Measurements from ENCODE around the gene FN3KRP. TPM values are rescaled to one million over a fixed set of nuclear protein-coding genes. Genes with fewer than 3 reads are reported as not detected.

Gene FN3KRP
- total RNA-seq, 4 donors from 2014 or later = 6.4 to 18.8 (median 12.3) TPM

DNA sequence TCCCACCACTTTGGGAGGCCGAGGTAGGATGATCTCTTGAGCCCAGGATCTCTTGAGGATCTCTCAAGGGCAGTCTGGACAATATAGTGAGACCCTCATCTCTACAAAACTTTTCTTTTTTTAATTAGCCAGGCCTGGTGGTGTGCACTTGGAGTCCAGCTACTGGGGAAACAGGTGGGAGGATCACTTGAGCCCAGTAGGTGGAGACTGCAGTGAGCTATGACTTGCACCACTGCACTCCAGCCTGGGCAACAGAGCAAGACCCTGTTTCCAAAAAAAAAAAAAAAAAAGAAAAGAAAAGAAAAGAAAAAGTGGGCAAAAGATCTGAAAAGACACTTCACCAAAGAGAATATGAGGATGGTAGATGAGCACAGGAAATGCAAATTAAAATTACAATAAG, 33.0 kb upstream of the FN3KRP start:
- no peak for DNase-seq (ENCODE audit: low spot score)
- no peak for TF ChIP-seq CTCF (IDR thresholded peaks at IDR 0.05)
- ATAC-seq (ENCODE audit: low FRiP score) = no peak

- ATAC-seq (ENCODE audit: low FRiP score) (no peak), DNase-seq (ENCODE audit: low spot score) (no peak)
- no peak for TF ChIP-seq CTCF (IDR thresholded peaks at IDR 0.05)
These were observed 32.2 kb upstream of the FN3KRP start for GRCh38 chr17:82684228-82684841.

- no peak for DNase-seq (ENCODE audit: low spot score)
- TF ChIP-seq CTCF (IDR thresholded peaks at IDR 0.05) = no peak
- ATAC-seq (ENCODE audit: low FRiP score) = no peak
These were observed 31.2 kb upstream of the FN3KRP start for GRCh38 chr17:82685291-82685690.

DNA sequence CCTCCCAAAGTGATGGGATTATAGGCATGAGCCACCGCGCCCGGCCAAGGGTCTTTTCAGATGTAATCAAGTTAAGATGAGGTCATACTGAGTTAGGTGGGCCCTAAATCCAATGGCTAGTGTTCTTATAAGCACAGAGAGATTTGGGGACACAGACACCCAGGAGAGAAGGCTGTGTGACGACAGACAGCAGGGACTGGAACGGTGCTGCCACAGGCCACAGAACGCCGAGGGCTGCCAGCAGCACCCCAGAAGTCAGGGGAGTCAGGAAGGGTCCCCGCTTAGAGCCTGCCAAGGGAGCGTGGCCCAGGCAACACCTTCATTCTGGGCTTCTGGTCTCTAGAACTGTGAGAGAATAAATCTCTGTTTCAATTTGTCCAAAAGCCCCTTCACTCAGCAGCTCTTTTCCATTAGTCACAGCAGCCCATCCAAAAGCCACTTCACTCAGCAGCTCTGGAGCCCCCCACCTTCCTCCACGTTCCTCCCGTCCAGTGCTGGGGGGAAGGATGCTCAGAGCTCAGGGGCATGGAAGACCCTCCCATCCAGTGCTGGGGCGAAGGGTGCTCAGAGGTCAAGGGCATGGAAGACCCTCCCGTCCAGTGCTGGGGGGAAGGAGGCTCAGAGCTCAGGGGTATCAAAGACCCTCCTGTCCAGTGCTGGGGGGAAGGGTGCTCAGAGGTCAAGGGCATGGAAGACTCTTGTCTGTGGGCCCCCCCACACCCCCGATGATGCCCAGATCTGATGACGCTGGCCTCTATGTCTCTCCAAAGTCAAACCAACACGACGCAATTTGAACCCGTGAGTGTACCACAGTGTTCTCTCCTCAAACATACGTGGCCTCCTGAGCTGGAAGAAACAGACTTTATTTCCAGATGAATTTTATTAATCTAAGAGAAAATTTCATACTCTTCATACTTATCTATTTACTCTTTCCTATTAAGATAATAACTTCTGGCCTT, 29.9 kb upstream of the FN3KRP start:
- DNase-seq (ENCODE audit: low spot score) (no peak), ATAC-seq (ENCODE audit: low FRiP score) (peak; percentile 41)
- TF ChIP-seq CTCF (IDR thresholded peaks at IDR 0.05) = no peak

GRCh38 chr17:82687375-82687861, 29.1 kb upstream of the FN3KRP start:
- no peak for TF ChIP-seq CTCF (IDR thresholded peaks at IDR 0.05)
- no peak for ATAC-seq (ENCODE audit: low FRiP score)
- DNase-seq (ENCODE audit: low spot score) = no peak

DNA sequence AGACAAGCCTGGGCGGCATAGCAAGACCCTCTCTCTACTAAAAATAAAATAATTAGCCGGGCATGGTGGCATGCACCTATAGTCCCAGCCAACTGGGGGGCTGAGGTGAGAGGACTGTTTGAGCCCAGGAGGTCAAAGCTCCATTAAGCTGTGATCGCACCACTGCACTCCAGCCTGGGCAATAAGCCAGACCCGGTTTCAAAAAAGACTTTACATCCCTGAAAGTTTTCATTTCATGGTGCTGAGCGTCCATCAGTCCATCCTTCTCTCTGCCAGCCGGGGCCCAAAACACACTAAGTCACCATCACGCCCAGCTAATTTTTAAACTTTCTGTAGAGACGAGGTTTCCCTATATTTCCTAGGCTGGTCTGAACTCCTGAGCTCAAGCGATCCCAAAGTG, 28.6 kb upstream of the FN3KRP start:
- DNase-seq (ENCODE audit: low spot score) (no peak), ATAC-seq (ENCODE audit: low FRiP score) (no peak)
- no peak for TF ChIP-seq CTCF (IDR thresholded peaks at IDR 0.05)

All from omental fat pad (tissue), 4 donors.